Loucy (cell line): ENCODE data around the gene FRRS1.

Experiments used
- EZH2phosphoT487 ChIP-seq: fragments of 200-600 bp; IDR thresholded peaks from 2 replicates; pipeline ENCODE4 v1.6.1; 2018; ENCODE audit warnings: antibody characterized with exemption, mild to moderate bottlenecking, moderate library complexity, borderline replicate concordance
- TF ChIP-seq, protein P1 (sequence below): fragments of 200-600 bp; sonication (generic); conservative IDR thresholded peaks from 2 replicates; pipeline ENCODE4 v1.5.1; 2014; ENCODE audit warnings: mild to moderate bottlenecking, antibody characterized with exemption, low read length

DNA sequence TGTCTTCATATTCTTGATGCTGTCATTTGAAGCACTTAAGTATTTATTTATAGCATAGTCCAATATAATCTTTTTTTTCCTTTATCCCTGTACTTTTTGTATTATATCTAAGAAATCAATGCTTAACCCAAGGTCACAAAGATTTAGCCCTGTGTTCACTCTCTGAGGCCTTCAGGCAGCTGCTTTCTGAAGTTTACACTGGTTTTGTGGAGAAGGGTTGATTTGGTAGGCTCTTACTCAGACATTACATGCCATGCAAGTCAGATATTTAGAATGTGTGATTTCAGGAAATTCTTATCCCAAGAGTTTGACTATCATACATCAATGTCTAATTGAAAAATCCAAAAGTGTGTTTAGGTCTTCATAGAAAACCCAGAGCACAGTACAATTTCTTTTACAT is 64.2 kb downstream of the FRRS1 start:
- TF ChIP-seq, protein P1, sequence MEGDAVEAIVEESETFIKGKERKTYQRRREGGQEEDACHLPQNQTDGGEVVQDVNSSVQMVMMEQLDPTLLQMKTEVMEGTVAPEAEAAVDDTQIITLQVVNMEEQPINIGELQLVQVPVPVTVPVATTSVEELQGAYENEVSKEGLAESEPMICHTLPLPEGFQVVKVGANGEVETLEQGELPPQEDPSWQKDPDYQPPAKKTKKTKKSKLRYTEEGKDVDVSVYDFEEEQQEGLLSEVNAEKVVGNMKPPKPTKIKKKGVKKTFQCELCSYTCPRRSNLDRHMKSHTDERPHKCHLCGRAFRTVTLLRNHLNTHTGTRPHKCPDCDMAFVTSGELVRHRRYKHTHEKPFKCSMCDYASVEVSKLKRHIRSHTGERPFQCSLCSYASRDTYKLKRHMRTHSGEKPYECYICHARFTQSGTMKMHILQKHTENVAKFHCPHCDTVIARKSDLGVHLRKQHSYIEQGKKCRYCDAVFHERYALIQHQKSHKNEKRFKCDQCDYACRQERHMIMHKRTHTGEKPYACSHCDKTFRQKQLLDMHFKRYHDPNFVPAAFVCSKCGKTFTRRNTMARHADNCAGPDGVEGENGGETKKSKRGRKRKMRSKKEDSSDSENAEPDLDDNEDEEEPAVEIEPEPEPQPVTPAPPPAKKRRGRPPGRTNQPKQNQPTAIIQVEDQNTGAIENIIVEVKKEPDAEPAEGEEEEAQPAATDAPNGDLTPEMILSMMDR, result no peak
- TF ChIP-seq EZH2phosphoT487, result no peak
